Mammary epithelial cell (primary cell): ENCODE data around the gene TNKS1BP1.

Source experiments
- EZH2 ChIP-seq: IDR thresholded peaks from 2 replicates; pipeline ENCODE4 v1.6.1; 2012; ENCODE audit warnings: low read length, inconsistent platforms, borderline replicate concordance
- TF ChIP-seq, protein P1 (sequence below), 2 donors: IDR thresholded peaks in 1 of 2; conservative IDR thresholded peaks in 1 of 2; 2 replicates each; pipeline ENCODE4 v1.5.1; 2011 to 2012; ENCODE audit warnings: inconsistent platforms in 2 of 2, low read length in 2 of 2, mild to moderate bottlenecking in 2 of 2, control low read depth in 1 of 2, low read depth in 1 of 2; ENCODE audit not compliant: insufficient read depth in 1 of 2; ENCODE audit errors: extremely low read depth in 1 of 2

DNA sequence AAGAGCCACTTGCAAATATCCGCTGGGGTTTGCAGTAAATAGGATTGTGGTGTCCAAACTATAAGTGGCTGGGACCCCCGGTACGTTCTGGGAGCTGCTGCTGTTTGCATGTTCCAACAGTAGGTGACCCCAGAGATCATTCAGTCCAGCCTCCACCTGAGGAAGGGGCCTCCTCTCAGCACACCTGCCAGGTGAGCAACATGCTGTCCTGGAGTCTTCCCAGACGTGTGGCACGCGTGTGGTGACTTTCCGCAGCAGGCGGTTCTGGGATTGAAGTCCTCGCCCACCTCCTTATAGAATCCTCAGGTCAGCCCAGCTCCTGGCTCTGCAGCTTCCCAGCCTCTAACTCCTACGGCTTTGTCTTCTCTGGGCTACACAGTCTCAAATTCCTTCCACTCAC lies 20.1 kb upstream of the TNKS1BP1 start:
- TF ChIP-seq, protein P1, sequence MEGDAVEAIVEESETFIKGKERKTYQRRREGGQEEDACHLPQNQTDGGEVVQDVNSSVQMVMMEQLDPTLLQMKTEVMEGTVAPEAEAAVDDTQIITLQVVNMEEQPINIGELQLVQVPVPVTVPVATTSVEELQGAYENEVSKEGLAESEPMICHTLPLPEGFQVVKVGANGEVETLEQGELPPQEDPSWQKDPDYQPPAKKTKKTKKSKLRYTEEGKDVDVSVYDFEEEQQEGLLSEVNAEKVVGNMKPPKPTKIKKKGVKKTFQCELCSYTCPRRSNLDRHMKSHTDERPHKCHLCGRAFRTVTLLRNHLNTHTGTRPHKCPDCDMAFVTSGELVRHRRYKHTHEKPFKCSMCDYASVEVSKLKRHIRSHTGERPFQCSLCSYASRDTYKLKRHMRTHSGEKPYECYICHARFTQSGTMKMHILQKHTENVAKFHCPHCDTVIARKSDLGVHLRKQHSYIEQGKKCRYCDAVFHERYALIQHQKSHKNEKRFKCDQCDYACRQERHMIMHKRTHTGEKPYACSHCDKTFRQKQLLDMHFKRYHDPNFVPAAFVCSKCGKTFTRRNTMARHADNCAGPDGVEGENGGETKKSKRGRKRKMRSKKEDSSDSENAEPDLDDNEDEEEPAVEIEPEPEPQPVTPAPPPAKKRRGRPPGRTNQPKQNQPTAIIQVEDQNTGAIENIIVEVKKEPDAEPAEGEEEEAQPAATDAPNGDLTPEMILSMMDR (conservative IDR thresholded peaks at IDR 0.05 in 1 of 2, IDR thresholded peaks at IDR 0.05 in 1 of 2; ENCODE audit: extremely low read depth in 1 of 2, insufficient read depth in 1 of 2, low read depth in 1 of 2, low read length in 2 of 2): no peak
- TF ChIP-seq EZH2: no peak
